Ishikawa (cell line): ENCODE data around the gene FASTKD1.

ENCODE experiments used
- CREB1 ChIP-seq: IDR thresholded peaks from 2 replicates; pipeline ENCODE4 v1.6.1; 2012; ENCODE audit warnings: low read depth
- FOXM1 ChIP-seq: IDR thresholded peaks from 2 replicates; pipeline ENCODE4 v1.6.1; 2012; ENCODE audit warnings: low read depth, borderline replicate concordance
- MAX ChIP-seq: IDR thresholded peaks from 2 replicates; pipeline ENCODE4 v1.6.1; 2012
- NFIC ChIP-seq: IDR thresholded peaks from 2 replicates; pipeline ENCODE4 v1.6.1; 2012
- YY1 ChIP-seq: IDR thresholded peaks from 2 replicates; pipeline ENCODE4 v1.6.1; 2012; ENCODE audit warnings: low read depth
- TF ChIP-seq, protein P1 (sequence below): IDR thresholded peaks from 2 replicates; pipeline ENCODE4 v1.6.1; 2012

DNA sequence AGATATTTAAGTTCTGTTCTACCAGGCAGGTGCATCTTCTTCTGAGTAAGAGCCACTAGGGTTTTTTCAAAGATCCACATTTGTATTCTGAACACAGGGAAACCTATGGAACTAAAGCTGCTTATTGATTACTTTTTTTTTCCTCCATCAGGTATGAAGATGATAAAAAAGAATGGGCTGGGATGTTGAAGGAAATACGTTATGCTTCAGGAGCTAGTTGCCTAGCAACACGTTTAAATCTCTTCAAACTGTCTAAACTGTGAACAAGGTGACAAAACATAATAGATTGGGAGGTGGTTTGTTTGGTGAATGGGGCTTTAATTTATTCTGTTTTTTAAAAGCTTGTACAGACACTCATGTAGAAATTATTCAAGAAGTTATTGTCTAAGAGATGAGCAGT lies 48.2 kb downstream of the FASTKD1 start:
- TF ChIP-seq CREB1 (no peak), MAX (no peak), NFIC (no peak), FOXM1 (no peak), YY1 (no peak)
- TF ChIP-seq, protein P1, sequence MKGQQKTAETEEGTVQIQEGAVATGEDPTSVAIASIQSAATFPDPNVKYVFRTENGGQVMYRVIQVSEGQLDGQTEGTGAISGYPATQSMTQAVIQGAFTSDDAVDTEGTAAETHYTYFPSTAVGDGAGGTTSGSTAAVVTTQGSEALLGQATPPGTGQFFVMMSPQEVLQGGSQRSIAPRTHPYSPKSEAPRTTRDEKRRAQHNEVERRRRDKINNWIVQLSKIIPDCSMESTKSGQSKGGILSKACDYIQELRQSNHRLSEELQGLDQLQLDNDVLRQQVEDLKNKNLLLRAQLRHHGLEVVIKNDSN = no peak
